ENCODE measurements around the gene MAGI1.

DNA sequence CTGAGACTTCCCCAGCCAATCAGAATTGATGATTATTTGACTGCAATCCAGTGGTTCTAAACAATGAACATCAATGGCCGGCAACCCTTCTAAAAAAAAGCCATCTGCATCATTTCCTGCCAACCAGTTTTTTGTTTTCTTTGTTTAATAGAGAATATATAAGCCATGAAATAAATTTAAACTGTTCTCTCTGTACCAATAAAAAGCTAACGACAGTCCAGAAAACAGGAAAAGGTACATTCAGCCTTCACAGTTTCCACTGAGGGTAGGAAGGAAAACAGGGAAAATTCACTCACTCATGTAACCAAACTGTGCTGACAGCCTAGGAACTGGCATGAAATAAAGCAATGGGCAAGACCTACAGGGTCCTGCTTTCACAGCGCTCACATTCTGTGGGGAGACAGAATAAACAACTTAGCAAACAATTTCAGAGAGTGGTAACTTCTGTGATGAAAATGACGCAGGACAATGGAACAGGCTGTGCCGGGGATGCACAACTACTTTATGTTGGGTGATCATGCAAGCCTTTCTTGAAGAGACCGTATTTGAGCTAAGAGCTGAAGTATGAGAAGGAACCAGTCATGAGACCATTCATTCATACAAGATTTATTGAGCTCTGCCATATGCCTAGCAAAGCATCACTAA is 630.1 kb downstream of the MAGI1 start:
- TF ChIP-seq, protein P1, sequence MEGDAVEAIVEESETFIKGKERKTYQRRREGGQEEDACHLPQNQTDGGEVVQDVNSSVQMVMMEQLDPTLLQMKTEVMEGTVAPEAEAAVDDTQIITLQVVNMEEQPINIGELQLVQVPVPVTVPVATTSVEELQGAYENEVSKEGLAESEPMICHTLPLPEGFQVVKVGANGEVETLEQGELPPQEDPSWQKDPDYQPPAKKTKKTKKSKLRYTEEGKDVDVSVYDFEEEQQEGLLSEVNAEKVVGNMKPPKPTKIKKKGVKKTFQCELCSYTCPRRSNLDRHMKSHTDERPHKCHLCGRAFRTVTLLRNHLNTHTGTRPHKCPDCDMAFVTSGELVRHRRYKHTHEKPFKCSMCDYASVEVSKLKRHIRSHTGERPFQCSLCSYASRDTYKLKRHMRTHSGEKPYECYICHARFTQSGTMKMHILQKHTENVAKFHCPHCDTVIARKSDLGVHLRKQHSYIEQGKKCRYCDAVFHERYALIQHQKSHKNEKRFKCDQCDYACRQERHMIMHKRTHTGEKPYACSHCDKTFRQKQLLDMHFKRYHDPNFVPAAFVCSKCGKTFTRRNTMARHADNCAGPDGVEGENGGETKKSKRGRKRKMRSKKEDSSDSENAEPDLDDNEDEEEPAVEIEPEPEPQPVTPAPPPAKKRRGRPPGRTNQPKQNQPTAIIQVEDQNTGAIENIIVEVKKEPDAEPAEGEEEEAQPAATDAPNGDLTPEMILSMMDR (IDR thresholded peaks at IDR 0.05): no peak
- no peak for TF ChIP-seq POLR2A (IDR thresholded peaks at IDR 0.05)
